Stimulated activated CD4-positive, alpha-beta T cell treated with anti-CD3 and anti-CD28 coated beads, Interleukin-2, amount 100 ng/mL, for 48 hours (primary cell): ENCODE results near the gene EPN2.

Source experiments
- DNase-seq, 2 donors: peaks; one replicate each; pipeline ENCODE4 v3.0.0-alpha.2; 2020

The EPN2 gene

DNA sequence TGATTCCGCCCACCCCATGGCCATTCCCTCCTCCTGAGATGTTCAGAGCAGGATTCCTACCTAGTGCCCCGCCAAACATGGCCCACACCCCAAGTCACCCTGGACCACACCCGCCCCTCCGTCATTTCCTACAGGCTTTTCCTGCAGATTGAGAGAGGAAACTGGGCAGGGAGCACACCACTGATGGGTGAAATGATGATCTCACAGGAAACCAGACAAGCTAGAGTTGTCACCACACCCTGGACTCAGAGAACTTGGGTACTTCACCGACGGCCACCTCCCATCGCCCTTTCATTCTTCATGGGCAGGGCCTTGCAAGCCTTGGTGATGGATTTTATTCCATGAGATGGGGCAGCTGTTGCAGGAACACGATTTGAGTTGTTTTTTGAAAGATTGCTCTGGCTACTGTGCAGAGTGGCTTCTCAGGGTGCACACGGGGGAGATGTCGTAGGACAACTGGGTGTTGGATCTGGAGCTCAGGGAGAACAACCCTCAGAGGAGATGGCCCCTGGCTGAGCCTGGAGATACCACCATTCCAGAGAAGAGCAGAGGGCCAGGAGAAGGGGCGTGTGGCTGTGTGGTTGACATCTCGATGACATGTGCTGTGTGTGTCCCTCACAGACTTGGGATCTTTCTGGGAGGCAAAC, 132.8 kb downstream of the EPN2 start:
- DNase-seq, result no peak

DNA sequence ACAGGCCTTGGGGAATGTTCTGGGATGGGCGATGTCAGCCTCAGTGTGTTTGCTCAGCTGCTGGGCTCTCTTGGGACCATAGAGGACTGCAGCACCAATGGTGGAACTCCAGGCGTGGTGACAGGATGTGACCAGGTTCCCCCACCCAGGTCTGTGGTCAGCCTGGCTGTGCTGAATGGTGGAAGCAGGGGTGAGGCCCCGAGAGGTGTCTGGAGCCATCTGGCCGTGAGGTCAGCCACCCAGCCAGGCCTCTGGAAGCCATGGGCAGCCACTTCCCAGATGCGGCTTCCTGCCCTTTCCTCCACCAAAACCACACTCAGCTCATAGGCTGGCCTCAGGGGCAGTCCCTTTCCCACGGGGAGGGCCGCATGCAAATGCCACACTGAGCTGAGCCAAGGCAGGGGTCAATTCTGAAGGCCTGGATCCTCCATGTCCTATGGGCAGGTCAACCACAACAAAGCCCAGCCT, 133.4 kb downstream of the EPN2 start:
- no peak for DNase-seq

DNA sequence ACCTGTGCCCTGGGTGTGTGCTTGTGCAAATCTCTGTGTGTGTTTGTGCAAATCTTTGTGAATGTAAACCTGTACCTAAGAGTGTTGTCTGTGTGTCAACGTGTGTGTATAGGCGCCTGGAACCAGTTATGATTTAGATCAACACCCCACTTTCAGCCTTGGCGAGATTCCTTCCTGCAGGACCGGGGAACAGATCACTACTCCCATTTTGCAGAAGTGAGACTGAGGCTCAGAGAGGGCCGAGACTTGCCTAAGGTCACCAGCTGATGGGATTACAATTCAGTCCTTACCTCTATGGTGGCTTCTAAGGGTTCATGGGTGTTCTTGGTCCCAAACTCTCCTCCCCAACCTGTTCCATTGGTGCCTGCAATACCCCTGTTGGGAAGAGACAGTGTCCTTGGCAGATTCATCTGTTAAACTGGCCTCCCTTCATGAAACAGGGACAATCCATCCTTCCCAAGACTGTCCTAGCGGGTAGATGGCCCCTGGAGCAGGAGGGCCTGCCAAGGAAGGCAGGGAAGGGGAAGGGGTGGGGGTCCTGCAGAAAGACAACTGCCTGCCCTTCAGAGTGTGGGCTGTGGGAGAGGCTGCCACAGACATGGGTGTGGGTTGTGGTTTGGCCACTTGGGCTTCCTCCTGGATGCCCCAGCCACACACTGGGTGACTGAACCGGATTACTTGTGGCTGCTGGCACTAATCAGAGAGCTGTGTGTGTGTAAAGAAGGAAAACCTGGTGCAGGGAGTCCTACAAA, 134.3 kb downstream of the EPN2 start:
- no peak for DNase-seq

DNA sequence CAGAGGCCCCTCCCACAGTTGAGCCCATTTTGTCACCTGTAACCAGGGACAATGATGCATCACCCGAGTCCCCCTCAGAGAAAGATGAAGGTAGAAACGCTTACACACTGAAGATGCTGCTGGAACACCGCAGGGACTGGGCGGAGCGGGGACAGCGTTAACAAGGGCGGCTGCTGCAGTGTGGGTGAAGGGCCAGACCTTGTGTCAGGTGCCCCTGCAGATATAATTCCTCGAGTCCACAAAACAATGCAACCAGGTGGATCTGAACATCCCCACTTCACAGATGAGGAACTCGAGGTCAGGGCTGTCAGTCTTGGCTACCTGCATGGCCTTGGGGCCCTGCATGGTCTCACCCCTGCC, 134.8 kb downstream of the EPN2 start:
- DNase-seq, result no peak

DNA sequence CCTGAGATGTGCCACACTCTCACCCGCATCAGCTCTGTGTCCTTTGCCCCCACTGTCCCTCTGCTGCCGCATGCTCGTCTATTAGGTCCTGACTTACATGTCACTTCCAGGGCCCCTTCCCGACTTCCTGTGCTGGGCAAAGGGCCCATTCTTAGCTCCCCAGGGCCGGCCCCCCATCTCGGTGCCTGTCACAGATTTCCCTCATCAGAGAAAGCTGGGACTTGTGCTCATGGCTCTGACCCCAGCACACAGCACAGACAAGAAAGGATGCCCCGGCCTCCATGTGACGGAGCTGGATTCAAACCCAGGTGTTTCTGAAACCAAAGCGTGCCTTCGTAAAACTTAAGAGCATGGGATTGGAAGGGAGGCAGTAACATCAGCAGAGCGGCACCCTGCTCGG, 135.3 kb downstream of the EPN2 start:
- no peak for DNase-seq

DNA sequence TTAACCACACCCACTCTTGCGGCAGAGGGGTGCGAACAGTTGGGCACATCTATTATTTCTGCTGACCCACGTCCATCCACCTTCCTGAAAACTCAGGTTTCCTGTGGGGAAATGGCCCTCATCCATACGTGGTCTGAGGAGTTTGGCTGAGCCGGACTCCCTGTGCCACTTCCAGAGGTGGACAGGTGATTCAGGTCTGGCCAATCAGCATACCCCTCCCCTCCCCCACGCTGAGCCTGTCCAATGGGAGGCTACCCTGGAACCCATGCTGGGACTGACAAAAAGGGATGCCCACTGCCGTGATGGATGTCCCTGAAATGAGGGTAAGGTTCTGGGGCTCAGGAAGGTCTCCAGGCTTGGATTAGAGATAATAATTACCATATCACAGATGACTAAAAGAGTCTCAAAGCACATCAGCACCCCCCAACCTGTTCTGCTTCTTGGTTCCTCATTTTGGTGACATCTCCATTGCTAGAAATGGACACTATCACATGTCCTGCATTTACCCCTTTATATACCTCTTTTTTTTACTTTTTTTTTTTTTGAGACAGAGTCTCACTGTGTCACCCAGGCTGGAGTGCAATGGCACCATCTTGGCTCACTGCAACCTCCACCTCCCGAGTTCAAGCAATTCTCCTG, 135.8 kb downstream of the EPN2 start:
- DNase-seq, result no peak

DNA sequence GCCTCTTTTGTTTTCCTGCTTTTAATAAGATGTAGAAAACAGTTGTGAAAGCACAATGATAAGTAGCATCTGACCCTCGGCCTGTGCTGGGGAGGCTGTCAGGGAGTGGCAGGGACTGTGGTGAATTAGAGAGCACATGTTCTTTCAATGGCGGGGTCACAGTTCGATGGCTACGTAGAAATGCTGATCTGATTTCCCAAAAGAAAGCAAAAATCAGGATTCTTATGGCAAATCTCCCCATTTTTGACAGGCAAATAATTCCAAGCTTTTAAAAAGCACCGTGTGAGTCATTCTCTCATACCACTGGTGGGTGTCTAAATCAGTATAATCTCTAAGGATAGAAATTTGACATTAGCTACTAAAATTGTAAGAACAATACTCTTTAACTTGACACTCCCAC, 137.0 kb downstream of the EPN2 start:
- no peak for DNase-seq

DNA sequence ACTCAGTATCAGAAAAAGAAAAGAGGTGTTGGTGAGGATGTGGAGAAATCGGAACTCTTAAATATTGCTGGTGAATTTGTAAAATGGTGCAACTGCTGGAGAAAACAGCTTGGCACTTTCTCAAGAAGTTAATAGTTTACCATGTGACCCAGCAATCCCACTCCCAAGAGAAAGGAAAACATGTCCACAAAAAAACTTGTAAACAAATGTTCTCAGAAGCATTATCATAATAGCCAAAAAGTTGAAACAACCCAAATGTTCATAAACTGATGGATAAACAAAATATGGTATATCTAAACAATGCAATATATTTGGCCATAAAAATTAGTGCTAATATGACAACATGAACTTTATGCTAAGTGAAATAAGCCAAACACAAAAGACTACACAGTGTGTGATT, 138.6 kb downstream of the EPN2 start:
- no peak for DNase-seq

DNA sequence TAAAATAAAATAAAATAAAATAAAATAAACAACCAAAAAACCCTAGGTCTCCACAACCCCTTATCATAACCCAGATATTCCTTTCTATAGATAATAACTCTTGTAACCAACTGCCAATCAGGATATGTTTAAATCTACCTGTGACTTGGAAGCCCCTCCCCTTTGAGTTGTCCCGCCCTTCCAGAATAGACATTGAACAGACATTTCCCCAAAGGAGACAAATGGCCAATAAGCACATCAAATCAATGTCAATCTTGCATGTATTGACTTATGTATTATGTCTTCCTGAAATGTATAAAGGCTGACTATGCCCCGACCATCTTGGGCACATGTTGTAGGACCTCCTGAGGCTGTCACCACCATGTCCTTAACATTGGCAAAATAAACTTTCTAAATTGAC, 139.6 kb downstream of the EPN2 start:
- DNase-seq, result no peak

DNA sequence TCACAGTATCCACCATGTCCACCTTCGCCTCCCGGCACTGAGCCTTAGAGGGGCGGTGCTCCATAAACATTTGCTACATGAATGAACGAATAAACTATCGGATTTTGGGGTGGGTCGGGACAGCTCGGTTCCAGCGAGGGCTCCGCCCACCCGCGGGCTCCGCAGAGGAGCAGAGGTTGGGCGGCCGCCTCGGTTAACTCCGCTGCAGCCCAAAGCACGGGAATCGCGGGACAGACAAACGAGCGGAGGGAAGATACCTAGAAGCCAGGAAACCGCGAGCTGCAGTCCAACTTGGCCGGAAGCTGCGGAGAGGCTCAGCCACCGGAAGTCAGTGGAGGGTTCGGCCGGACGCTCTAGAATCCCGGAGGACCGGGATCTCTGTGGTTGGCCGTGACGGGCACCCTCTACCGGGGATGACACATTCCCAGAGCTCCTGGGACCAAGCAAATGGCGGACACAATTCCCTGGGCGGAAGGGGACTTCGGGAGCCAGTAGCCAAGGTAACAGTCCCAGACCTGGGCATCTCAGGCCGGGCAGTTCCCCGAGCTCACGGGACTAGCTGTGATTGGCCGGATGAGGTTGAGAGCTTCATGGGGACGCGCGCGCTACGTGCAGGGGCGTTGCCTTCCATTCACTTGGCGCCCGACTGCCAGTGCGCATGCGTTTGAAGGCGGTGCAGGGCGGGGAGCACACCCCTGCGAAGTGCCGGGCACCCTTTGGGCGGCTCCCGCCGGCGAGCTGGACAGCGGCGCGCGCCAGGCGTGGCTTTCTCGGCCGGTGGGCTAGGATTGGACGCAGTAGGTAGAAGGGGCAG, 140.6 kb downstream of the EPN2 start:
- DNase-seq, result peak; percentile 92

DNA sequence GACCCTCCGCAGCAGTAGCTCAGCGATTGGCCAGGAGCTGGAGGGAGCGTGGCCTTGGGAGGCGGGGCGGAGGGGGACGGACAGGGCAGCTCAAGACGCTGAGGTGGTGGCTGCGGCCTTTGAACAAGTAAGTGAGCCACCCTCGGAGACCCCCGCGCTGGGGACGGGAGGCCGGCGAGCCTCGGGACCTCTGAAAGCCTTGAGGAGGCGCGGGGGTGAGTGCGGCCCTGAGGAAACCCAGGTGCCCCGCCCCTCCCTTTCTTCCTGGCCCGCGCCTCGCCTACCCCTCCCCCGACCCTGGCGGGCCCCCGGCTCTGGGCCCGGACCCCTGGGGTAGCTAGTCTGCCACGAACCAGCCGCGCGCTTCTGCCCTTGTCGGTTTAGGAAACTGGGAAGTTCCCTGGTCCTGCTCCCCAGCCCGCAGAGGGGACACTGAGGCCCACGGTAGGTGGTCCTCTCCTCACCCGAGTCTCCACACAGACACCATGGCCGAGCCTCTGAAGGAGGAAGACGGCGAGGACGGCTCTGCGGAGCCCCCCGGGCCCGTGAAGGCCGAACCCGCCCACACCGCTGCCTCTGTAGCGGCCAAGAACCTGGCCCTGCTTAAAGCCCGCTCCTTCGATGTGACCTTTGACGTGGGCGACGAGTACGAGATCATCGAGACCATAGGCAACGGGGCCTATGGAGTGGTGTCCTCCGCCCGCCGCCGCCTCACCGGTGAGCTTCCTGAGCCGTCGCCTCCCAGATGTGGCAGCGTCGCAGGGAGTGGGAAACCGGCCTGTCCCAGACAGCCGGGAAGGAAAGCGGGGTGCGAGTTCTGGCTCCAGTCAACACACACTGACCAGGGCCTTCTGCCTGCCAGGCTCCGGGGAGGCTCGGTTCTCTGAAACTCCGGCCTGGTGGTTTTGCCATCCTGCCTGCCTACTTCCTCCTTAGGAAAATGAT, 141.5 kb downstream of the EPN2 start, which contains the start of gene MAPK7:
TSS of gene MAPK7 (plus strand) at position 83 of the 945 bp plus-strand sequence. CDS start at position 486, 403 bp downstream.
- no peak for DNase-seq

DNA sequence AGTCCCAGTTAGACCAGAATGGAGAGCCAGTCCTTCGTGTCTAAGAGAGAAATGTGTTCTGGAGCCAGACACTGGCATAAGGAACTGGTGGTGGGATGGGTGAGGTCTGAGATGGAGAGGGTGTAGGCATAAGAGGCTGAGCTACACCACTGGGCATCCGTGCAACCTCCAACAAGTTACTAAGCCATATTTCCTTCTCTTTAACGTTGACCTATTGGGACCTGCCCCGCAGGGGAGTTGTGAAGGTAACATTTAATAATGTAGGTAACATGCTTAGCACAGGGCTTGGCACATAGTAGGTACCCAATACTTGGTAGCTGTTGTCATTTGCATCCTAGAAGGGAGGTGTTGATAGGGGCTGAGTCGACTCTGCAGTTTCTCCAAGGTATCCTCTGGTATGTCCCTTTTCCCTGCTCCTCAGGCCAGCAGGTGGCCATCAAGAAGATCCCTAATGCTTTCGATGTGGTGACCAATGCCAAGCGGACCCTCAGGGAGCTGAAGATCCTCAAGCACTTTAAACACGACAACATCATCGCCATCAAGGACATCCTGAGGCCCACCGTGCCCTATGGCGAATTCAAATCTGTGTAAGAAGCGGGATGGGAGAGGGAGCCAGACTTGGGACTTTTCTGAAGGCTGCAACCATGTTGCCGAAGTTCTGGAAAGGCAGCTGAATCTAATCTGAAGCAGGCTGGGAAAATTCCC, 142.3 kb downstream of the EPN2 start:
- no peak for DNase-seq

DNA sequence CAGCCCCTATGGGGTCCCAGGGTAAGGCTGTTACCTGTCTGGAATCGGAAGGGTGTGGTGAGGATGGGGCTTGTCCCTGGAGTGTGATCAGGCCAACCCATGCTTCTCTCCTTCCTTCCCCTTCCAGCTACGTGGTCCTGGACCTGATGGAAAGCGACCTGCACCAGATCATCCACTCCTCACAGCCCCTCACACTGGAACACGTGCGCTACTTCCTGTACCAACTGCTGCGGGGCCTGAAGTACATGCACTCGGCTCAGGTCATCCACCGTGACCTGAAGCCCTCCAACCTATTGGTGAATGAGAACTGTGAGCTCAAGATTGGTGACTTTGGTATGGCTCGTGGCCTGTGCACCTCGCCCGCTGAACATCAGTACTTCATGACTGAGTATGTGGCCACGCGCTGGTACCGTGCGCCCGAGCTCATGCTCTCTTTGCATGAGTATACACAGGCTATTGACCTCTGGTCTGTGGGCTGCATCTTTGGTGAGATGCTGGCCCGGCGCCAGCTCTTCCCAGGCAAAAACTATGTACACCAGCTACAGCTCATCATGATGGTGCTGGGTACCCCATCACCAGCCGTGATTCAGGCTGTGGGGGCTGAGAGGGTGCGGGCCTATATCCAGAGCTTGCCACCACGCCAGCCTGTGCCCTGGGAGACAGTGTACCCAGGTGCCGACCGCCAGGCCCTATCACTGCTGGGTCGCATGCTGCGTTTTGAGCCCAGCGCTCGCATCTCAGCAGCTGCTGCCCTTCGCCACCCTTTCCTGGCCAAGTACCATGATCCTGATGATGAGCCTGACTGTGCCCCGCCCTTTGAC, 143.5 kb downstream of the EPN2 start:
- no peak for DNase-seq

DNA sequence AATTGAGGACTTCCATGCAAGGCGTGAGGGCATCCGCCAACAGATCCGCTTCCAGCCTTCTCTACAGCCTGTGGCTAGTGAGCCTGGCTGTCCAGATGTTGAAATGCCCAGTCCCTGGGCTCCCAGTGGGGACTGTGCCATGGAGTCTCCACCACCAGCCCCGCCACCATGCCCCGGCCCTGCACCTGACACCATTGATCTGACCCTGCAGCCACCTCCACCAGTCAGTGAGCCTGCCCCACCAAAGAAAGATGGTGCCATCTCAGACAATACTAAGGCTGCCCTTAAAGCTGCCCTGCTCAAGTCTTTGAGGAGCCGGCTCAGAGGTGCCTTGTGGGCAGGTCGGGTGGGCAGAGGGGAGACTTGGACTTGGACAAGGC, 144.2 kb downstream of the EPN2 start:
- DNase-seq, result no peak

DNA sequence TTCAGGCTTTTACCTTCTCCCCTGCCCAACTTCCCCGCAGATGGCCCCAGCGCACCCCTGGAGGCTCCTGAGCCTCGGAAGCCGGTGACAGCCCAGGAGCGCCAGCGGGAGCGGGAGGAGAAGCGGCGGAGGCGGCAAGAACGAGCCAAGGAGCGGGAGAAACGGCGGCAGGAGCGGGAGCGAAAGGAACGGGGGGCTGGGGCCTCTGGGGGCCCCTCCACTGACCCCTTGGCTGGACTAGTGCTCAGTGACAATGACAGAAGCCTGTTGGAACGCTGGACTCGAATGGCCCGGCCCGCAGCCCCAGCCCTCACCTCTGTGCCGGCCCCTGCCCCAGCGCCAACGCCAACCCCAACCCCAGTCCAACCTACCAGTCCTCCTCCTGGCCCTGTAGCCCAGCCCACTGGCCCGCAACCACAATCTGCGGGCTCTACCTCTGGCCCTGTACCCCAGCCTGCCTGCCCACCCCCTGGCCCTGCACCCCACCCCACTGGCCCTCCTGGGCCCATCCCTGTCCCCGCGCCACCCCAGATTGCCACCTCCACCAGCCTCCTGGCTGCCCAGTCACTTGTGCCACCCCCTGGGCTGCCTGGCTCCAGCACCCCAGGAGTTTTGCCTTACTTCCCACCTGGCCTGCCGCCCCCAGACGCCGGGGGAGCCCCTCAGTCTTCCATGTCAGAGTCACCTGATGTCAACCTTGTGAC, 144.7 kb downstream of the EPN2 start:
- DNase-seq, result no peak

DNA sequence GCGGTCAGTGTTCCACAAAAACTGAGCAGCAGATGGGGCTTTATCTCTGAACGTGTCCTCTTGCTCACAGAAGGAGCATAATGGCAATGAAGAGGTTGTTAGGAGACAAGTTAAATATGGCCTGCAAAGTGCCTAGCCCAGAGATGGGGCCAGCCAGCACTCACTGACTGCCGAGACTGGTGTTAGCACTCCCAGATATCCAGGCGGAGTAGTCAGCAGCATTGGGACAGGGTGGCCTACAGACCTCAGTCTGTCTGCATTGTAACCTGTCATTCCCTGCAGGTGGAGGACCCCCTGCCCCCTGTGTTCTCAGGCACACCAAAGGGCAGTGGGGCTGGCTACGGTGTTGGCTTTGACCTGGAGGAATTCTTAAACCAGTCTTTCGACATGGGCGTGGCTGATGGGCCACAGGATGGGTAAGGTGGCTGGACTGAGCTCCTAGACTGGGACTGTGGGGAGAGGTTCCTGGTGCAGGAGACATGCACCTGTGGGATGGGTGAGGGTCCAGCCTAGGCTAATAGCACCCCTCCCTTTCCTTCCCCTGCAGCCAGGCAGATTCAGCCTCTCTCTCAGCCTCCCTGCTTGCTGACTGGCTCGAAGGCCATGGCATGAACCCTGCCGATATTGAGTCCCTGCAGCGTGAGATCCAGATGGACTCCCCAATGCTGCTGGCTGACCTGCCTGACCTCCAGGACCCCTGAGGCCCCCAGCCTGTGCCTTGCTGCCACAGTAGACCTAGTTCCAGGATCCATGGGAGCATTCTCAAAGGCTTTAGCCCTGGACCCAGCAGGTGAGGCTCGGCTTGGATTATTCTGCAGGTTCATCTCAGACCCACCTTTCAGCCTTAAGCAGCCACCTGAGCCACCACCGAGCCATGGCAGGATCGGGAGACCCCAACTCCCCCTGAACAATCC, 145.6 kb downstream of the EPN2 start:
- DNase-seq, result no peak

DNA sequence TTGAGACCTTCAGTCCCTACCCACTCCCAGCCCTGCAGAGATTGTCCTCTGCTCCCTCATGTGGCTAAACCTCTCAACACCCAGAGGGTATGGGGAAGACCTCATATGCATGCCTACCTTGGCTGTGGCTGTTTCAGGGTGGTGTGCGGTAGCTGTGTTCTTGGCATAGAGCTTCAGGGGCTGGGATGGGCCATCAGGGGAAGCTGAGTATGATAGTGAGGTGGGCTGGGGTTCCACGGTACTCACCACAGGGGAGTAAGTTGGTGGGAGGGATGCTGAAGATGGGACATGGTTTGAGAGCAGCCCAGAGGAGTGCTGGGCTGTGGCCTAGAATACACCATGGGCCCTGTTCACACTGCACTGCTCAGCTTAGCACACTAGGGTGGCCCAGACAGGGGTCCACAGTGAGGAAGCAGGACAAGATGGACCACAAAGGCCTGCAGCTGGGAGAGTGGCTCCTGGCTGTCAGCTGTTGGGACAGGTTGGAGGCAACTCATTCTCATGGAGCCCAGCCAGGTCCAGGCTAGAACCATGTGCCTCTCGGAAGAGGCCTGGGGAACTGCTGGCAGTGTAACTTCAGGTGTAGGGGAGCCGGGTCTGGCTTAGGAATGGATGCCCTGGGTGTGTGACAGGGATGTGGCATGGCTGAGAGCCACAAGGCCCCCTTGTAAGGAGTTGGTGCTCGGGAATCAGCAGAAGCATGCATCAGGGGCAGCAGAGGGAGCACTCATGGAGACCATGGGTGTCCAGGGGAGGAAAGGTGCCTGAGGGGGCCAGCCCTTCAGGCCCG, 146.7 kb downstream of the EPN2 start:
- no peak for DNase-seq
